Stimulated activated CD4-positive, alpha-beta T cell treated with anti-CD3 and anti-CD28 coated beads, Interleukin-2, amount 100 ng/mL, for 48 hours (primary cell): Measurements from ENCODE around the gene BARD1.
"Not testable (repeated sequence)": the region's sequence is repeated elsewhere in the genome, so short reads cannot be mapped to it uniquely, and the experiment has no call there.

Experiments used
- DNase-seq, 2 donors: peaks; one replicate each; pipeline ENCODE4 v3.0.0-alpha.2; 2020

The BARD1 gene

GRCh38 chr2:214753455-214753854, 56.0 kb downstream of the BARD1 start:
- no peak for DNase-seq

GRCh38 chr2:214750529-214750928, 59.0 kb downstream of the BARD1 start:
- no peak for DNase-seq

- DNase-seq, result no peak
These were observed 61.5 kb downstream of the BARD1 start for GRCh38 chr2:214747992-214748391.

GRCh38 chr2:214742119-214742518, 67.4 kb downstream of the BARD1 start:
- no peak for DNase-seq

- no peak for DNase-seq
These were observed 68.6 kb downstream of the BARD1 start for GRCh38 chr2:214740867-214741395.

GRCh38 chr2:214737188-214737587, 72.3 kb downstream of the BARD1 start:
- no peak for DNase-seq

GRCh38 chr2:214730800-214731407, 78.6 kb downstream of the BARD1 start:
- no peak for DNase-seq

- DNase-seq, result no peak
These were observed 79.2 kb downstream of the BARD1 start for GRCh38 chr2:214730248-214730647.

- no peak for DNase-seq
These were observed 84.7 kb downstream of the BARD1 start for GRCh38 chr2:214724741-214725140.

GRCh38 chr2:214717837-214718236, 91.6 kb downstream of the BARD1 start:
- DNase-seq, result not testable (repeated sequence)

- DNase-seq, result no peak
These were observed 92.5 kb downstream of the BARD1 start for GRCh38 chr2:214716811-214717560.

- DNase-seq, result no peak
These were observed 94.5 kb downstream of the BARD1 start for GRCh38 chr2:214715025-214715424.

GRCh38 chr2:214713080-214713830, 96.2 kb downstream of the BARD1 start:
- DNase-seq, result no peak

GRCh38 chr2:214710729-214711128, 98.8 kb downstream of the BARD1 start:
- DNase-seq, result no peak

GRCh38 chr2:214706986-214707385, 102.5 kb downstream of the BARD1 start:
- no peak for DNase-seq

GRCh38 chr2:214699236-214699635, 110.2 kb downstream of the BARD1 start:
- DNase-seq, result no peak

- DNase-seq, result no peak
These were observed 112.8 kb downstream of the BARD1 start for GRCh38 chr2:214696681-214697080.

GRCh38 chr2:214695789-214696188, 113.7 kb downstream of the BARD1 start:
- no peak for DNase-seq

- not testable (repeated sequence) for DNase-seq
These were observed 125.9 kb downstream of the BARD1 start for GRCh38 chr2:214683557-214683956.

- no peak for DNase-seq
These were observed 129.7 kb downstream of the BARD1 start for GRCh38 chr2:214679736-214680135.

GRCh38 chr2:214676421-214677089, 132.9 kb downstream of the BARD1 start:
- DNase-seq, result no peak
